ENCODE measurements around the gene TLCD5. TPM values are rescaled to one million over a fixed set of nuclear protein-coding genes. Genes with fewer than 3 reads are reported as not detected.

TLCD5 gene
- total and polyA plus RNA-seq, 8 donors, result 0.58 to 81.2 (median 1.8) TPM; not detected in 1

Small RNA genes lying within 50 kb of the gene (small RNA-seq; reads per million reads assigned to genes)
- 116 to 483 (median 374) reads per million in 4 donors for gene RF00100

Other genes with a start within 250 kb of the TLCD5 start
- 10 to 100 TPM in 1 of 5 donors, 1 to 10 TPM in 2, not detected in 2; 2.0 to 57.8 (median 2.3) TPM for gene TRIM29, start 187.2 kb upstream of the TLCD5 start, total RNA-seq
- 100 to 1,000 TPM in 1 of 3 donors, 1 to 10 TPM in 2; 1.4 to 287 (median 1.7) TPM for gene TRIM29, start 187.2 kb upstream of the TLCD5 start, polyA plus RNA-seq
- 100 to 1,000 TPM in 2 of 5 donors, 10 to 100 TPM in 3; 23.3 to 380 (median 37.2) TPM for gene OAF, start 114.3 kb upstream of the TLCD5 start, total RNA-seq
- gene OAF, start 114.3 kb upstream of the TLCD5 start, polyA plus RNA-seq, result 10 to 100 TPM; 17.1 to 30.5 (median 30.2) TPM
- gene POU2F3, start 85.2 kb upstream of the TLCD5 start, total RNA-seq, result 1 to 10 TPM in 2 of 5 donors, under 1 TPM in 1, not detected in 2; 0.18 to 1.9 (median 1.3) TPM
- gene POU2F3, start 85.2 kb upstream of the TLCD5 start, polyA plus RNA-seq, result 1 to 10 TPM in 2 of 3 donors, under 1 TPM in 1; 0.75 to 1.5 (median 1.3) TPM
- gene ARHGEF12, start 11.1 kb downstream of the TLCD5 start, total RNA-seq, result 100 to 1,000 TPM in 2 of 5 donors, 10 to 100 TPM in 3; 30.4 to 186 (median 97.7) TPM
- 10 to 100 TPM; 11.5 to 23.5 (median 21.2) TPM for gene ARHGEF12, start 11.1 kb downstream of the TLCD5 start, polyA plus RNA-seq
- not detected for gene GRIK4, start 186.4 kb downstream of the TLCD5 start, total RNA-seq
- gene GRIK4, start 186.4 kb downstream of the TLCD5 start, polyA plus RNA-seq, result under 1 TPM in 2 of 3 donors, not detected in 1; 0.06 to 0.31 TPM

Measured in stomach (tissue), 8 donors.